Activated gamma-delta T cell (primary cell): ENCODE measurements around the gene SALL1.

Source experiments
- DNase-seq: peaks from one replicate; lab custom pipeline; 2025; lab: John Stamatoyannopoulos, UW

The SALL1 gene

DNA sequence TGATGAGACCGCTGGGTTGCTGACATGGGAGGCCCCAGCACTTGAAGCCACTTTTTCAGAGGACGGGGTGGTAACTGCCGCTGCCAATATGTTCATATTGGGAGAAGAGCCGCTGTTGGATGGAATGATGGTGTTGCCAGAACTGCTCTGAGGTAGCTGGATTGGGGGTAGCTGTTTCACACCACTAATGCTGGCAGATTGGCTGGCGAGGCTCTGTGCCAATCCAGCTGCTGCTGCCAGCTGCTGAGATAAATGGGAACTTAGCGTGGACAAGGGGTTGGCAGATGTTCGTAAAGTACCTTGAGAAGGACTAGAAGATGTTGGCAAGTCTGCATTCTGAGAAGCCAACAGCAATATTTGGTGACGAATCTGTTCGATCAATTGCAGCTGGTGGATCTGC, 10.0 kb downstream of the SALL1 start:
- no peak for DNase-seq

- no peak for DNase-seq
Observed at GRCh38 chr16:51140112-51140511, 11.0 kb downstream of the SALL1 start.

DNA sequence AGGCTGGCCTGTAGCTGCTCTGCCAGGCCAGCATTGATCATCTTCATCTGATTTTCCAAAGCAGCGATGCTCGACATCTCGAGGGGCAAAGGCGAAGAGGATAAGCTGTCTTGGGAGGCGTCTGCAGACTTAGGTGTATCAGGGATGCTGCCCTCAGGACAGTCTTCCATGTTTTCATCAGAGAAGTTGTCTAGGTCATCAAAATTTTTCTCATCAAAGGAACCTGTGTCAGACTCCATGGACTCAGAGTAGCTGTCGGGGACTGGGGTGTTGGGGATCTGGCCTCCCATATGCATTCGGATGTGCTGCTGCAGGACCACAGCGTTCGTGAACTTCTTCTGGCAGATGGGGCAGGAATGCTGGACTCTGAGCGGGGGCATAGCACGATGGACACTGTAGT, 11.5 kb downstream of the SALL1 start:
- no peak for DNase-seq

- no peak for DNase-seq
Observed at GRCh38 chr16:51138178-51138577, 12.9 kb downstream of the SALL1 start.

DNA sequence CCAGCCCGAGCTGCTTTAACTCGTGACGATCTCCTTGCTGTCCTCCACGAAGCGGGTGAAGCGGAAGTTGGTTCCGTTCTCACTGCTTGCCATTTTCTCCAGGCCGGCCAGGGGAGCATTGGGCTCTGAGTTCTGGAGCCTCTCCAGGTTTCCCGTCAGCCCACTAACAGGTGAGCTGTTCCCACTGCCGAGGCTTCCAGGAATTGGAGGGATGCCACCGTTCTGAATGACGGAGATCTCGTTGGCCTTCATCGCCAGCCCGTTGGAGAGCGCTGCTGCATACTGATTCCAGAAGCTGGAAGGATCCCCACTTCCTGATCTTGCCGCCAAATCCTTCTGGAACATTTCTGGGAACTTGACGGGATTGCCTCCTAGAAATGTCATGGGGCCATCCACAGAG, 14.0 kb downstream of the SALL1 start:
- DNase-seq = no peak

DNA sequence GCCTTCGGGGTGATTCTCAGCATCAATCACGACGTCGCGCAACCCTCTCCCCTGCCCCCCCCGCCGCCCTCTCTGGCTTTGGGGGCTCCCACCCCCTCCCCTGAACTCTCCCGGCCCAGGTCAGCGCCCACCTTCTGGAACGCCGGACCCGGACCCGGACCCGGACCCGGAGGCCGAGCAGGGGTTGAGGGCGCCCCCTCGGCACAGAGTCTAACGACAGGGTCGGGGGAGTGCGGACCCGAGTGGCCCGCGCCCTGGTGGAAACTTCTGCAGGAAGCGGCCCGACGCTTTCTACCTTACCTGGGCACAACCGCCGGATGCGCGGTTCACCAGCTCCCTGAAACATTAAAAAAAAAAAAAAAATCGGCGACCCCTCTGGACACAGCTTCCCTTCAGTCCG, 16.2 kb downstream of the SALL1 start:
- DNase-seq = no peak

DNA sequence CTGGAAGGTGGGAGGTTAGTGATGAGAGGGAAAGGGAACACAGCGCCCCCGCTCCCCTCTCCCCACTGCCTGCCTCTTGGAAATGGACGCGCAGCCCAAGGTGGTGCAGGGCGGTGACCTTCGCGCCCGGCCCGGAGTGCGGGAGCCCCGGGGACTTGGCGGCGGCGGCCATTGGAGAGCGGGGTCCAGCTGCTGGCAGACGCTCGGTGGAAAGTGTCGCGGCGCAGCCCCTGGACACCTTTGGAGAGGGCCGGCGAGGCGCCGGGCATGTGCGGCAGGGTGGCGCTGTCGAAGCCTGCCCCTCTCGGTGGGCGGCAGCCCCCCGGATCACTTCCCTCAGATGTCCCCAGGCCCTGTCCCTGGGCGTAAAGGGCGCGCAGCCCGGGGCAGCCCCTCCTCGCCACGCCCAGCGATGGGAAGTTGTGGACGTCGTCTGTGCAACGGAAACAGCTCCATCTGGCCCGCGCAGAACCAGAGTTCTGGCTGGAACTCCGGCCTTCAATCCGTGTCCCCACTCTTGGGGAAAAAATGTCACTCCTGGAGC, 16.7 kb downstream of the SALL1 start:
- DNase-seq = no peak

DNA sequence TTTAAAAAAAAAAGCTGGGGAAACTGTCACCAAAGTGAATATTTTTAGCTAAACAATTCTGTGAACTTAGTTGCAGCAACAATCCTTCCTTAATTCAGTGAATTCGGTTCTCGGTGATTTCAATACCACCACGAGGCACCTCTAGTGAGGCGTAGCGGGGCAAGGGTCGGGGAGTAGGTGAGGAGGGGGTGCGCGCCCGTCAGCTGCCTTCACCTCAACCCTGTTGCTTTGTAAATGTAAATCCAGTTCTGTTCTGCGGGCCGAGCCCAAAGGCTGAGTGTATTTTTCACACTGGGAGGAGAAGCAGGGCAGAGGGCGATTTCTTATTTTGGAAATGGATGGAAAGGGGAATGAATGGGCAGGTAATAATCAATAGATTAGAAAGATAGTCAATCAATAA, 17.4 kb downstream of the SALL1 start:
- no peak for DNase-seq

- DNase-seq = no peak
Observed at GRCh38 chr16:51133183-51133582, 17.9 kb downstream of the SALL1 start.

- no peak for DNase-seq
Observed at GRCh38 chr16:51132490-51133115, 18.5 kb downstream of the SALL1 start.

DNA sequence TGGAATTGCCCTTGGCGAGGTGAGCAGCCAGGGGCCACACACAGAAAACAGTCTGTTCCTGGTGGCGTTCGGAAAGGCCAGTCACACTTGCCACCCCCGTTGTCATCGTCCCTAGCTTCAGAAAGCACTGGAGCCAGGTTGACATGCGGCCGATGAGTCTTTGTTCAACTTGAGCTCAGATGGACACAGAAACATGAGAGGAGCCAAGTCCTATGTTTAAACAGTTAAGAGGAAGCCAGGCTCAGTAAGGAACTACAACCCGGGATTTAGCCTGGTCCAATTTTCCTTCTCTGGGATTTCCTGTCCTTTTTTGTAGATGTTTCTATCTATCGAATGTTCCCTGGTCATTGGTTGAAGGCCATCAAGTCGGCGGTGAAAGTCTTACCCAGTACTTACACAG, 19.5 kb downstream of the SALL1 start:
- no peak for DNase-seq

DNA sequence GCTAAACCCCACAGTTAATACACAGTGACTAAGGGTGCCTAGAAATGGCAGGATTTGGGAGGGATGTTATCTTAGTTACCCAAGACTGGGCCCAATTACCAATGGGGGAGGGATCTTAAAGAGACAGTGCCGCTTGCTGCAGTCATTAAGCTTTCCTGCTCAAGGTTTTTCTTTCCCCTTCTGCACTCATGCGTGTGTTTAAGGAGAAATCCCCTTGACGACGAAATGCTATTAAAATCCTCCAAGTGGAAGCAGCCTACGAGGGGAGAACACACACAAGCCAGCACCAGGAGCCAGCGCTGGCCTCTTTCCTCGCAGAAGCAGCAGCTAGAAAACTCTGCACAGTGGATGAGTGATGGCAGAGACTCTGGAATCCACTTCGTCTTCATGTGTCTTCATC, 22.0 kb downstream of the SALL1 start:
- no peak for DNase-seq

DNA sequence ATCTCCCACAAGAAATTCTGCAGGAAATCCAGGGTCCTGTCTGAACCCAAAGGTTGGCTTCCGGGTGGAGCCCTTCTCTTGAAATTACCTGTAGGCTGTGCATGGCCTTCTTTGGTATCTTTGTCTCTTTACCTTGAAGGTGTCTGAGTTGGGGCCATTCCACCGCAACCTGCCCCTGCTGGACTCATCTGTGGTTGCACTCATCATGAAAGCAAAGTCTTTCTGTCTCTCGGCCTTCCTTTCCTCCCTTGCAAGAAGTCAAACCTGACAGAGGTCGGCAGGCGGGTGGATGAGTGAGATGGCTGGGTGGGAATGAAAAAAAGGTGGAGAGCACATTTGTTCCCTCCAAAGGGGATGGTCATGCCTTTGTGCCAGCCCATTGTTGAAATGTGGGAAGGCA, 25.1 kb downstream of the SALL1 start:
- DNase-seq = no peak

- DNase-seq = no peak
Observed at GRCh38 chr16:51124896-51125295, 26.2 kb downstream of the SALL1 start.

GRCh38 chr16:51121850-51122249, 29.2 kb downstream of the SALL1 start:
- DNase-seq = no peak

- DNase-seq = no peak
Observed at GRCh38 chr16:51120730-51121347, 30.2 kb downstream of the SALL1 start.

DNA sequence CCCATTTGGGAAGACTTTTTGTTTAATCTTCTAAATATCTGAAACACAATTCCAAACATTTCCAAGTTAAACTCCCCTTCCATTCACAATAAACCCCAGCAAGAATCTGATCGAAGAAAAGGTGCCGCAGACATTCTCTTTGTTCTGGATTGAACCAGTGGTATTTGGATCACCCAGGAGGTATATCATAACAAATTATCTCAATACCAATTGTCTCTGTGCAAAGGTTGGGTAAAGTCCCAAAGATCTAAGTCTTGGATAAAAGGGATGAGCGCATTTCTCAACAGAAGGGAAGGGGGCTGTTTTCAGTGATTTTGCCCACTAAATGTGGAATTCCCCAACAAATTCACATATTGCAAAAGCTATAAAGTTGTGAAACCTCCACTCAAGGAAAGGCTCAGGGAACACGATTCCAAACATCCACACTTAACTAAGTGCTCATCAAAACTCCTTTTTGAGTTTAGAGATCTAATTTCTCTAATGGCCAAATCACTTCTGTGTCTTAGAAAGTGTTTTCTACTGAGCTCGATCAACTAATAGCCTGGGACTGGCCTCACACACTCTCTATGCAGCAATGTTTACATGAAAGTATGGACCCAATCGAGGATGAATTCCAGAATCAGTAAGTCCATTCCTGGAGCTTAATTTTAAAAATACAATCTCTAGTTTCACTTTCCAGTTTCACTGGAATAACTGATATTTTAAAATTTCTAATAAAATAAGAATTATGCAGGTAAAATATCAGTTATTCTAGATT, 30.9 kb downstream of the SALL1 start:
- no peak for DNase-seq

- DNase-seq = no peak
Observed at GRCh38 chr16:51119556-51119955, 31.5 kb downstream of the SALL1 start.

- DNase-seq = no peak
Observed at GRCh38 chr16:51116353-51116752, 34.7 kb downstream of the SALL1 start.

- no peak for DNase-seq
Observed at GRCh38 chr16:51114382-51114781, 36.7 kb downstream of the SALL1 start.

DNA sequence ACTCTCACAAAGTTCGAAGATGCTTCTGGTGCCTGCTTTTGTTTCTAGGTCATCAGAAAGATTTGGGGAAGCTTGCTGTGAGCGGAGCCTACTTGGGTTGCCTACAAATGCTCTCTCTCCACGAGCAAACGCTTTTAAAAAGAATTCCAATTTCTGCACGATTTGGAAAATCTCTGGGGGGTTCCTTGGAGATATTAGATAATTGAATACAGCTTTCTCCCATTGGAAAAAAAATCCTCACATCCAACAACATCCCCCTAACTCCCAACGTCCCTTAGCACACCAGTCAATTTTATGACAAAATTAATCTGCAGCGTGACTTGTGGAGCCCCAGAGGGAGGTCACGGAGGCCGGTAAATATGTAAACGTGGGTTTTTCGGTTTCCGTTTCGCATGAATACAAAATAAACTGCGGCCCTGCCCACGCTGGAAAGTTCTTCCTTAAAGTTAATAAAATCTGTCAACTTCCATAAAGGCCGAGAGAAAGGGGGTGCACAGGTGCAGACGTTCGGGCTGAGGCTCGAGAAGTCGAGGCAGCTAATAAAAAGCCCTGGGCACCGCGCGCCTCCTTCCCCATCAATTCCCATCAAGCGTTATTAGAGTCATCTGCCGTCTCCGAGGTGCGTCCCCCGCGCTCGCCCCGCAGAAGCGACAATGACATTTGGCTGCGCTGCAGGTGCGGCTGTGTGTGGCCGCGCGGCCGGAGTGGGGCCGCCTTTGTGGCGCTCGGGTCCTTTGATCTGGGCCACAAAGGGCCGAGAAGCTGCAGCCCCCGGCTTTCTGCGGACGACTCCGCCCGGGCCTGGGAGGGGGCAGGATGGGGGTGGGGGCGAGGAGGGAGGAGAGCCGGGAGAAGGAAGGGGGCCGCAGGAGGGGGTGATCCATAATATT, 37.6 kb downstream of the SALL1 start:
- DNase-seq = no peak

DNA sequence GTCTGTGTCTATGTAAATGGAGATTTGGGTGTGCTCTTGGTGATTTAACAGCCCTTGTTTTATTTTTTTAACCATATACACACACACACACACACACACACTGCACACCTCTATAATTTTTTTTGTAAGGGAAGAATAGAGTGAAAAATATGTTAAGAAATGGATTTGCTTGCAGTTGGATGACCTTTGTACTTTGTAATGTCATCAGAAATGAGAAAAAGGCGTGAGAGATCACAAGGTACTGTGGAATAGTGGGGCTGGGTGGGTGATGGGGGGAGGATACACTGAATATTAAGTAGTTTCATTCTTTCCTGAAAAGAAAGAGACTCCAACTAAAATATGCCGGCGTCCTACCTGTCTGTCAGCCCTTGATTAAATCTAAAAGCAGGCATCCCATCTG, 38.7 kb downstream of the SALL1 start:
- no peak for DNase-seq
